PFSK-1 (cell line): ENCODE data around the gene GPRIN1.

Experiments used
- FOXP2 ChIP-seq: optimal IDR thresholded peaks from 2 replicates; pipeline ENCODE3; 2011; ENCODE audit warnings: borderline replicate concordance, control low read depth, inconsistent platforms; ENCODE audit not compliant: insufficient read depth; ENCODE audit errors: extremely low read length, extremely low read depth
- POLR2AphosphoS5 ChIP-seq: IDR thresholded peaks from 2 replicates; pipeline ENCODE4 v1.6.1; 2012; ENCODE audit warnings: low read depth, mild to moderate bottlenecking, control low read depth, low read length, moderate library complexity
- SIN3A ChIP-seq: IDR thresholded peaks from 2 replicates; pipeline ENCODE4 v1.6.1; 2012; ENCODE audit warnings: mild to moderate bottlenecking, low read length, moderate library complexity, borderline replicate concordance; ENCODE audit not compliant: insufficient read depth
- TAF1 ChIP-seq: IDR thresholded peaks from 2 replicates; pipeline ENCODE4 v1.6.1; 2012; ENCODE audit warnings: low read length, control low read depth, borderline replicate concordance; ENCODE audit not compliant: insufficient read depth
- TF ChIP-seq, protein P1 (sequence below), 2 experiments: IDR thresholded peaks; 2 replicates each; pipeline versions ENCODE4 v1.6.1 to v1.8.0; 2011 to 2012; ENCODE audit warnings: low read depth in 2 of 2, low read length in 2 of 2, control low read depth in 1 of 2, inconsistent platforms in 1 of 2, mild to moderate bottlenecking in 1 of 2, moderate library complexity in 1 of 2; ENCODE audit not compliant: insufficient read depth in 1 of 2

Gene GPRIN1

DNA sequence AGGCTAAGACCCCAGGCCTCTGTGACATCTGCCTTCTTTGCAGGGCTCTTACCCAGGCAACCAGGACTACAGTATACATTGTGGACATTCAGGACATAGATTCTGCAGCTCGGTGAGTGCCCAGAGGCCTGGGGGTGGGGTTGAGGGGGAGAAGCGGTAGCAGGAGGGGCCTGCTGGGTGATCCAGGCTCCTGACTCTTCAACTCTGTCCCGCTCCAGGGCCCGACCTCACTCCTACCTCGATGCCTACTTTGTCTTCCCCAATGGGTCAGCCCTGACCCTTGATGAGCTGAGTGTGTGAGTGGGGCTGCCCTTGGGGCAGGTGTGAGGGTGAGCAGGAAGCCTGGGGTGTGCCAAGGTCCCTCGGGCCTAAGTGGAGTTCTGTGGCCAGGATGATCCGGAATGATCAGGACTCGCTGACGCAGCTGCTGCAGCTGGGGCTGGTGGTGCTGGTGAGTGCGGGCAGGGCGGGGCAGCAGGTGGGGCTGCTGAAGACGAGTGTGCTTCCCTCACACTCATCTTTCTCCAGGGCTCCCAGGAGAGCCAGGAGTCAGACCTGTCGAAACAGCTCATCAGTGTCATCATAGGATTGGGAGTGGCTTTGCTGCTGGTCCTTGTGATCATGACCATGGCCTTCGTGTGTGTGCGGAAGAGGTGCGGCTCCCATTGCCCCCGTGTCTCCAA, 19.8 kb downstream of the GPRIN1 start:
- TF ChIP-seq POLR2AphosphoS5 (no peak), SIN3A (no peak), TAF1 (no peak)

- no peak for TF ChIP-seq POLR2AphosphoS5
- TF ChIP-seq FOXP2: no peak
- TF ChIP-seq TAF1: no peak
- TF ChIP-seq, protein P1, sequence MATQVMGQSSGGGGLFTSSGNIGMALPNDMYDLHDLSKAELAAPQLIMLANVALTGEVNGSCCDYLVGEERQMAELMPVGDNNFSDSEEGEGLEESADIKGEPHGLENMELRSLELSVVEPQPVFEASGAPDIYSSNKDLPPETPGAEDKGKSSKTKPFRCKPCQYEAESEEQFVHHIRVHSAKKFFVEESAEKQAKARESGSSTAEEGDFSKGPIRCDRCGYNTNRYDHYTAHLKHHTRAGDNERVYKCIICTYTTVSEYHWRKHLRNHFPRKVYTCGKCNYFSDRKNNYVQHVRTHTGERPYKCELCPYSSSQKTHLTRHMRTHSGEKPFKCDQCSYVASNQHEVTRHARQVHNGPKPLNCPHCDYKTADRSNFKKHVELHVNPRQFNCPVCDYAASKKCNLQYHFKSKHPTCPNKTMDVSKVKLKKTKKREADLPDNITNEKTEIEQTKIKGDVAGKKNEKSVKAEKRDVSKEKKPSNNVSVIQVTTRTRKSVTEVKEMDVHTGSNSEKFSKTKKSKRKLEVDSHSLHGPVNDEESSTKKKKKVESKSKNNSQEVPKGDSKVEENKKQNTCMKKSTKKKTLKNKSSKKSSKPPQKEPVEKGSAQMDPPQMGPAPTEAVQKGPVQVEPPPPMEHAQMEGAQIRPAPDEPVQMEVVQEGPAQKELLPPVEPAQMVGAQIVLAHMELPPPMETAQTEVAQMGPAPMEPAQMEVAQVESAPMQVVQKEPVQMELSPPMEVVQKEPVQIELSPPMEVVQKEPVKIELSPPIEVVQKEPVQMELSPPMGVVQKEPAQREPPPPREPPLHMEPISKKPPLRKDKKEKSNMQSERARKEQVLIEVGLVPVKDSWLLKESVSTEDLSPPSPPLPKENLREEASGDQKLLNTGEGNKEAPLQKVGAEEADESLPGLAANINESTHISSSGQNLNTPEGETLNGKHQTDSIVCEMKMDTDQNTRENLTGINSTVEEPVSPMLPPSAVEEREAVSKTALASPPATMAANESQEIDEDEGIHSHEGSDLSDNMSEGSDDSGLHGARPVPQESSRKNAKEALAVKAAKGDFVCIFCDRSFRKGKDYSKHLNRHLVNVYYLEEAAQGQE (IDR thresholded peaks at IDR 0.05; ENCODE audit: insufficient read depth in 1 of 2, low read depth in 2 of 2, low read length in 2 of 2): no peak
Observed at GRCh38 chr5:176589039-176589769, 20.8 kb downstream of the GPRIN1 start.

DNA sequence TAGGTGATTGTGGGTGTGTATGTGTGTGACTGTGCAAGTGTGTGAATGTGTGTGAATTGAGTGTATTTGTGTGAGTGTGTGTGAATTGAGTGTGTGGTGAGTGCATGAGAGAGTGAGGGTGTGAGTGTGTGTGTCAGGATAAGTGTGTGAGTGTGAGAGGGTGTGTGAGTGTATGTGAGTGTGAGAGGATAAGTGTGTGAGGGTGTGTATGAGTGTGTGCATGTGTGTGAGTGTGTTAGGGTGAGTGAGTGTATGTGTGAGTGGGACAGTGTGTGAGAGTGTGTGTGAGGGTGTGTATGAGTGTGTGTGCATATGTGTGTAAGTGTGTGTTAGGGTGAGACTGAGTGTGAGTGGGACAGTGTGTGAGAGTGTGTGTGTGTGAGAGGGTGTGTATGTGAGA, 21.7 kb downstream of the GPRIN1 start:
- TF ChIP-seq POLR2AphosphoS5 (no peak), TAF1 (no peak), FOXP2 (no peak), SIN3A (no peak)
- TF ChIP-seq, protein P1 (IDR thresholded peaks at IDR 0.05; ENCODE audit: insufficient read depth in 1 of 2, low read depth in 2 of 2, low read length in 2 of 2): no peak

DNA sequence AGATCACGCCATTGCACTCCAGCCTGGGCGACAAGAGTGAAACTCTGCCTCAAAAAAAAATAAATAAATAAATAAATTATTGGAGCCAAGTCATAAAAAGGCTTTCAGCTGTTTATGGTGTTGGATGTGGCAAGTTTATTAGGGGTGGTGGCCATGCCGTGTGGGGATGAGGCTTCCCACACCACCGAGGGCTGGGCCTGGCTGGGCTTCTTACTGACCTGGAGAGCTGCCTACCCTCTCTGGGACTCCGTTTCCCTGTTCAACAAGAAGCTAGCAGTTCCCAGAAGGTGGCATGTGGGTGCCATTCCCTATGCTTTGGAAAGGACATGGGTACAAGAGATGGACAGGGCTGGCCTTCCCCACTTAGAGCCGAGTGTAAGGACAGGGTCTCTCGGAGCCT, 22.6 kb downstream of the GPRIN1 start:
- TF ChIP-seq, protein P1 (IDR thresholded peaks at IDR 0.05; ENCODE audit: insufficient read depth in 1 of 2, low read depth in 2 of 2, low read length in 2 of 2): no peak
- TF ChIP-seq POLR2AphosphoS5 (no peak), FOXP2 (no peak), SIN3A (no peak), TAF1 (no peak)

DNA sequence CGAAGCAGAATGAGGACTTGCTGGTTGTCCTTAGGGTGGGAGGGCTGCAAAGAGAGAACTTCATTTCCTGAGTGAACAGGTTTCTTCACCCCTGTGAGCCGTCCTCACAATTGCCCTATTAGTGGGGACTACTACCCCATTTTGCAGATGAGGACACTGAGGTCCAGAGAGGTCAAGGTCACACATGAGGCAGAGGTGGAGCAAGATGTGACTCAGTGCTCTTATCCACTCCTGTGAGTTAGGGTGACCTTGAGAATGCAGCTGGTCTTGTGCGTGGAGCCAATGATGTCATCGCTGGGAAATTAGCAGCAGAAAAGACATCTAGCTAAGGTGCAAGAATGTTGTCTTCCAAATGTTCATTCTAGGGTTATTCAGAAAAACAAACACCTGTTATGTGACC, 26.9 kb downstream of the GPRIN1 start:
- TF ChIP-seq TAF1: no peak
- TF ChIP-seq FOXP2: no peak
- no peak for TF ChIP-seq SIN3A
- TF ChIP-seq, protein P1 (IDR thresholded peaks at IDR 0.05; ENCODE audit: insufficient read depth in 1 of 2, low read depth in 2 of 2, low read length in 2 of 2): no peak
- no peak for TF ChIP-seq POLR2AphosphoS5
